GOT3 (cell line): ENCODE results near the gene BANF2.
A peak's percentile ranks its signal among the peaks of the same experiment; 100 is the strongest.

Experiments used
- DNase-seq: peaks from one replicate; lab custom pipeline; 2025; ENCODE audit warnings: mixed read lengths; lab: John Stamatoyannopoulos, UW

BANF2 gene

GRCh38 chr20:17664025-17664633, 35.6 kb upstream of the BANF2 start:
- DNase-seq = no peak

GRCh38 chr20:17665756-17666155, 34.0 kb upstream of the BANF2 start:
- no peak for DNase-seq

DNA sequence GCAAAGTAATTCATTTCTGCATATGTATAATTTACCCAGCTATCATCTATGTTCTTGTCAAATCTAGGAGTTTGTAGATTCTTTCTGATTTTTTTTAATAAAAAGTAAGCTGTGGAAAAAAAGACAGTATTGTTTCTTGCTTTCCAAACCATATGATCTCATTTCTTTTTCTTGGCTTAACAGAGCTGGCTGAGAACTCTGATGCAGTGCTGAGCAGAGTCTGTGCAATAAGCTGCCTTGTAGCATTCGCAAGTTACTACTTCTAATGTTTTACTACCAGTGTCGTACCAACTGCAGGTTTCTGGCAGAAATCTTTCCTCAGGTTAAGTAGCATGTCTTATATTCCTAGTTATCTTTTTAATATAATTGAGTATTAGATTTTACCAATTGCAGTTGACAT, 33.3 kb upstream of the BANF2 start:
- DNase-seq = no peak

GRCh38 chr20:17667445-17667844, 32.3 kb upstream of the BANF2 start:
- no peak for DNase-seq

DNA sequence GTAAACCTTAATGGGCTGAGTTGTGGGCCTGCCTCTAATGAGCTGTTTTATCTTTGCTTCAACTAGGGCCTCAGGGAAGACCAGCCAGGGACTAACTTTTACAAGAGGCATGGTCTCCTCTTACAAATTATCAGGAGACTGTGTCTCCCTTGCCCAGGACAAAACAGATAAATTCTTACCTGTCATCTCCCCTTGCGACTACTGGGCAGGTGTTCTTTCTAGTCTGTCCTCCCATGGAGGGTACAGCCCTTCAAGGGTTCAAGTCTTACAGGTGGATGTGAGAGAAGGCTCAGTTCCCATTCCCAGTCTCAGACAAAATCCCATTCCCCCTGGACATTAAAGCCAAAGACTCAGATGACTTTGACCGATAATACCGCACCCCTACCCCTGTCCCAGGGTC, 31.3 kb upstream of the BANF2 start:
- no peak for DNase-seq

DNA sequence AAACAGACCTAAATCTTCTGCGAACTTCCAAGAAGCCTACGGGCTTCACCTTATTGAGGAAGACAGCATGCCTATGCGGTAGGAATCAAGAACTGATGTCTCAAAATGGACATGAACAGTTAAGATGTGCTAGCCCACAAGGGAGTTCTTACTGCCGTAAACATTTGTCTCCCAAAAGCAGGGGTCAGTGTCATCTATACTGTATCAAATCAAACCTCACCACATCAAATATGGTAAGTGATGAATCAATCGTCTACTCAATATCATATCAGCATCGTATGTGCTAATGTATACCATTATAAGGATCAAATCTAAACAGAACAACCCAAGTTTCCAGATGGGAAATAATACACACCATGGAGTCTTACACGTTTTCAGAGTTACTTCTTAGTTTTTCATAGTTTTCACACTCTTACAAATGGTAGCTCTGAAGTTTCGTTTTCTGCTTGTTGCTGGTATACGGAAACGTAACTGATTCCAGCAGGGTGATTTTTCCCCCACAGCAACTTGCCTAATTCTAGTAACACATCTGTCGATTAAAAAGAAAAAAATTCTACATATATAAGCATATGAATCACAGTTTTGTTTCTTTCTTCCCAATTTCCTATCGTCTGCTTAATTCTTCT, 30.3 kb upstream of the BANF2 start:
- DNase-seq = no peak

DNA sequence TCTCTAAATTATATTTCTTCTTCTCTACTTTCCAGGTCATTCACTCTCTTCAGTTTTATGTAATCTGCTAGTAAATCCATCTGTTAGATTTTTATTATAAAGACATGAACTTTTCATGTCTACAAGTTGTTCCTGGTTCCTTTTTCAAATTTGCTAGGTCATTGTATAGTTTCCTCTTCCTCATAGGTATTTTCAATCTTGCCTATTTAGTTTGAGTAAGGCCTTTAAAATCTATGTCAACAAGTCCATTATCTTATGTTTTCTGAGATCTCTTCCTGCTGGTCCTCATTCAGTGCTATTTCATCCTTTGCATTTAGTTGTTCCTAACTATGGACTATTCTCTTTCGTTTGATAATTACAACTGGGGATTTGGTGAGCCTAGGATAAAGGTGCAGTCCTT, 28.8 kb upstream of the BANF2 start:
- no peak for DNase-seq

- DNase-seq = no peak
Measured at GRCh38 chr20:17671565-17671964, 28.2 kb upstream of the BANF2 start.

DNA sequence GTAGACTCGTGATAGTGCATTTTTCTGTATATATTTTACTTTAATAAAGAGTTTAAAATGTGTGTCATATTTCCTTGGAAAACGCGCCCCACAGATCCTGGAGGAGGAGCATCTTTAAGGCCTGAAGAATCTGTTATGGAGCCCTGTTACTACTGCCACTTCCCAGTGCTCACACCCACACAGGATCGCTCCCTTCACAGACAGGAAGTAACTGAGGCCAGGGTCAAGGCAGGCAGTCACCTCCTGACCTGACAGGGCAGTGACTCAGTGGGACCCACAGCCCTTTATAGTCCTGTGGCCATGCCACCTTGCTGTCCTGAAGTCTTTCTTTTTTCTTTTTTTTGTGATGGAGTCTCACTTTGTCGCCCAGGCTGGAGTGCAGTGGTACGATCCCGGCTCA, 26.7 kb upstream of the BANF2 start:
- no peak for DNase-seq

- DNase-seq = no peak
Measured at GRCh38 chr20:17674722-17675518, 24.8 kb upstream of the BANF2 start.

DNA sequence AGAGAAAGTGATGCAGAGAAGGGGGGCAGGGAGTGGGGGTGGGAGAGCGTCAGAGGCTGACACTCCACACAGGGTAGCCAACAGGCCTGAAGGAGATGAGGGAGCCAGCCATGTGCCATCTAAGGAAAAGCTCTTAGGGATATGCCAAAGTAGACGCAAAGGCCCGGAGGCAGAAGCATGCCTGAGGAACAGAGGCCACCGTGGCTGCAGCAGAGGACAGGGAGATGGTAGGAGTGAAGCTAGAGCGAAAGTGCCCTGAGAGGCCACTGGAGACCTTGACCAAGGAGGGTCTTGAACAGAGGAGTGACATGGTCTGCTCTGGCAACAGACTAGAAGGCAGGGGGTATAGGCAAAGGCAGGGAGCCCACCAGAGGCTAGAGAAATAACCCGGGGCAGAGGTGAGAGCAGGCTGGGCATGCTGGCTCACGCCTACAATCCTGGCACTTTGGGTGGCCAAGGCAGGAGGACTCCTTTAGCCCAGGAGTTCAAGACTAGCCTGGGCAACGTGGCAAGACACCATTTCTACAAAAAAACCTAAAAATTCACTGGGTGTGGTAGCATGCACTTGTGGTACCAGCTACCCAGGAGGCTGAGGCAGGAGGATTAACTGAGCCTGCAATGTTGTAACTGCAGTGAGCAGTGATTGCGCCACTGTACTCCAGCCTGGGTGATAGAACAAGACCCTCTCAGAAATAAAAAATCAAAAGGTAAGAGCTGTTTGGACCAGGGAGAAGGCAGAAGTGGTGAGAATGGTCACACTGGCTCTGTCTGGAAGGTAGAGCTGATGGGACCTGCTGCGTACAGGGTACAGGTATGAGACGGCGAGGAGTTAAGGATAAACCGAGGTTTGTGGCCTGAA, 24.0 kb upstream of the BANF2 start:
- no peak for DNase-seq

DNA sequence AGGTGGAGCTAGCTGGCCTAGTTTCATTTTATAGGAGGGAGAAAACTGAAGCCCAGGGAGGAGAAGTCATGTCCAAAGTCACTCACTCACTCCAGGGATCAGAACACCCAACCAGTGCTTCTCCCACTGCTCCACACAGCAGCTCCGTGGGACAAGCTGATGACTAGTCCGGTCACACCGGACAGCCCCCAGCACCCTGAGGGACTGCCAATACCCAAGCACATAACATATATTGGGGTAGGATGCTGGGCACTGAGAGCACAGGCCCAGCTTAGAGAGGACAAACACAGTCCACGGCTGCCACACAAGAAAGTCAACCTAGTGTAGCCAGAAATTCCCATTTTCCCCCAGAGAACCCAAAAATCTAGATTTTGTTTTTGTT, 23.4 kb upstream of the BANF2 start:
- DNase-seq = no peak

- no peak for DNase-seq
Measured at GRCh38 chr20:17676942-17677341, 22.8 kb upstream of the BANF2 start.

DNA sequence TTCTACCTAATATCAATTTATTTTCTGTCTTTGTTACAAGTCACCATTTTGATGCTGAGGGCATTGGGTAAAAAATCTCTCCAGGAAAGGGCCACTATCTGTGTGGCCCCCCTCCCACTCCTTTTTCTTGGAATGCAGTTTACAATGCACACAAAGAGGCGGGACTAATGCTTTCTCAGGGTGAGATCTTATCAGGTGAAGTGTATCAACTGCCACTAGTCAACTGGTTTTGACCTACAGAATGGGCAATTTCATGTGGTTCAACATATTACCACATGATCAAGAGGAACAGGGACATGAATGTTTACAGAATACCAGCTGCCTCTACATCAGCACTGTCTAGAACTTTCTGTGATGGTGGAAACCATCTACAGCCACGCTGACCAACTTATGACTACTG, 21.5 kb upstream of the BANF2 start:
- DNase-seq = no peak

DNA sequence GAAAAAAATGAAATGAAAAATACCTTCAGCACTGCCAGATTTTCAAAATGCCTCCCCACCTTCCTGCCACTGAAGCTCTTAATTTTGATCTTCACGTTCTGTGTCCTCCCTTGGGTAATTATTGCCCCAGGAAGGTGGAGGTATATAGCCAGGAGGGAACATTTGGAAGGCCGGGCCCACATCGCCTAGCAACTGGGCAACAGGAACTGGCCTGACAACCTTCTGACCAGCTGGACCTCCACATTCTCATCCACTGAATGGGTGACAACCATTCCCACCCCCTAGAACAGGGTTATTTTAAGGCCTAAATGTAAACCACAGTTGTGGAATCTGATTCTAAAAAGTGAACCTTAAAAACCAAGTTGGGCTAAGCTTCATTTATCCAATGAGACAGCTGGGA, 20.9 kb upstream of the BANF2 start:
- DNase-seq = no peak

DNA sequence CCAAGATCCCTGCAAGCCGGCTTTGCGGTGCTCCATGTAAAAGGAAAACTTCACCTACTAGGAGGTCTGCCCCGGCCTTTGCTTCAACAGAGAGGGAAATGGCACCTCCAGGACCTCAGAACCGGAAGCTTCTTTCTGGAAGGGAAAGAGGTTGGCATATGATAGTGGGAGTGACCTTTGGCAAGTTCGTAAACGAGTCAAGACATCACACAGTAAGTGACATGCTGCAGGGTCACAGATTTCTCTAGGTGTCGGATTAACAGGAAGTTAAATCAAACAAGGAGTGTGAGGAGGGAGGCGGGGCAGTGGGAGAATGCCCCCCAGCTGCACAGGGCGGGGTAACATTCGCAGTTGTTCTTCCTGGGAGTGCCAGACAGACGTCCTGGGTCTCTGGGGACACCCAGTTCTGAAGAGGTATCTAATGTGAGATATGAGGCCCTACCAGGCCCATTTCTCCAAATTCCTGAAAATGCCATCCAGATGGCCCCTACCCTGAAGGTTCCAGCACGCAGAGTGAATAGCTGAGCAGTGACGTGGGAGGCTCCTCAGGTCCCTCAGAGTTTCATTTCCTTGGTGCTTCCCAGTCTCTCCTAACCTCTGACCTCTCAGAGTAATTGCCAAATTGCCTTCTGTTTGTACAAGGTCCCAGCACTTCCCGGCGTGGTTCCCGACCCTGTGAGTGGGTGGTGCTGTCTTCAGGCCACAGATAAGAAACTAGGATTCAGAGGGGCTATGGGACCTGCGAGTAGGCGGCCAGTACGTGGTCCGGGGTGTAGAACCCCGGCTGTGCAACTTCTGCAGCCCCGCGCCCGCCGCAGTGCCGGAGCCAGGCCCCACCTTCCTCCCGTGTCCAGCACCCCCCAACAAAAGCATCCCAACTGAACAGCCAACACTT, 19.6 kb upstream of the BANF2 start:
- no peak for DNase-seq

DNA sequence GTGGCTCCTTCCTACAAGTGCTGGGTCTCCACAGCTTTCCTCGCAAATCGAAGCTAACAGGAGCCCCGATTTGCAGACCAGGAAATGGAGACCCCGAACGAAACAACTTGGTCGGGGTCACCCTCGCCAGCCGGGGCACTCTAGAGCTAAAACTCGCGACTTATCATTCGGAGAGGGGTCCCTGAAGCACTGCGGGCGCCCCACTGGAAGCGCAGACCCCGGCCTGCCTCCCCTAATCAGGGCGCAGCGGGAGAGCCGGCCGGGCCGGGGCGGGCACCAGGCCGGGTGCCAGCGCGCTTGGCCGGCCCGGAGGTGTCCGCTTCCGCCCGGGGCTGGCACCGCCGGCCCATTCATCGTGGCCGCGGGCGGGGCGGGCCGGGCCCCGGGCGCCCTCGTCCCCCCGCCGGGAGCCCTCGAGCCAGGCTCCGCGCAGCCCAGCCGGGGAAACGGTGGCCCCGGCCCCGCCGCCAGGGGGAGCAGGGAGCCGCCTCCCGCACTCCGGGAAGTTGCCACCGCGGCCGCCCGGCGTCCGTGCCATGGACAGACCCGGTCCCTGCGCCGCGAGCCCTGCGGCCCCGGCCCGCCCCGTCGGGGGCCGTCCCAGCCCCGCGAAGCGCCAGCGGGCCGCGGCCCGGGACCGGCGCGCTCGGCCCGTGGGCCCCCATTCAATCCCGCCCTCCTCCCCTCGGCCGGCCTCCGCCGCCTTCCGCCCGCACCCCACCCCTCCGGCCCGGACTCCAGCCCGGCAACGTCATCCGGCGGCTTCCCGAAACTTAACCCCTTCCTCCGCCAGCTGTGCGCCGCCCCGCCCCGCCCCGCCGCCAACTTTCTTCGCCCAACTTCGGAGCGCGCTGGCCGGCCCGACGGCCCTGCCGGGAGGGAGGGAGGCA, 18.7 kb upstream of the BANF2 start:
- DNase-seq = peak; percentile 63

- DNase-seq = no peak
Measured at GRCh38 chr20:17681726-17682102, 18.1 kb upstream of the BANF2 start.

GRCh38 chr20:17682103-17682888, 17.5 kb upstream of the BANF2 start, which contains the start of gene RRBP1:
TSS of gene RRBP1 (minus strand) at chr20:17682242. CDS start at chr20:17660507, 21,735 bp downstream.
- DNase-seq = peak; percentile 99

- no peak for DNase-seq
Measured at GRCh38 chr20:17682889-17683198, 16.9 kb upstream of the BANF2 start.
